SH-SY5Y (cell line): ENCODE measurements around the gene ALG12.

Experiments
- GATA2 ChIP-seq: IDR thresholded peaks from 2 replicates; pipeline ENCODE4 v1.6.1; 2011; ENCODE audit warnings: mild to moderate bottlenecking, low read depth, low read length
- GATA3 ChIP-seq: IDR thresholded peaks from 2 replicates; pipeline ENCODE4 v1.6.1; 2011; ENCODE audit warnings: low read depth, mild to moderate bottlenecking, low read length, moderate library complexity

ALG12 gene

DNA sequence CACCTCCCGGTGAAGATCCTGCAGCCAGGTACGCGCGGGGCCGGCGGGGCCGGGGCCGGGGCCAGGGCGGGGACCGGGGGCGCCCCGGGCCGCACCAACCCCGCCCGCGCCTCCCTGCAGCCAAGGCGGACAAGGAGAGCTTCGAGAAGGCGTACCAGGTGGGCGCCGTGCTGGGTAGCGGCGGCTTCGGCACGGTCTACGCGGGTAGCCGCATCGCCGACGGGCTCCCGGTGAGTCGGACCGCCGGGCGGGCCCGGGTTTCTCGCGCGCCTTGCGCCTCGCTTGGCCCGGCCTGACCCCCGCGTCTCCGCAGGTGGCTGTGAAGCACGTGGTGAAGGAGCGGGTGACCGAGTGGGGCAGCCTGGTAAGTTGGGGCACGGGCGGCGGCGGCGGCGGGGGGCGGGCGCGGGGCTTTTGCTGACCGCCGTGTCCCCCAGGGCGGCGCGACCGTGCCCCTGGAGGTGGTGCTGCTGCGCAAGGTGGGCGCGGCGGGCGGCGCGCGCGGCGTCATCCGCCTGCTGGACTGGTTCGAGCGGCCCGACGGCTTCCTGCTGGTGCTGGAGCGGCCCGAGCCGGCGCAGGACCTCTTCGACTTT is 42.9 kb upstream of the ALG12 start:
- TF ChIP-seq GATA3, result no peak
- no peak for TF ChIP-seq GATA2

DNA sequence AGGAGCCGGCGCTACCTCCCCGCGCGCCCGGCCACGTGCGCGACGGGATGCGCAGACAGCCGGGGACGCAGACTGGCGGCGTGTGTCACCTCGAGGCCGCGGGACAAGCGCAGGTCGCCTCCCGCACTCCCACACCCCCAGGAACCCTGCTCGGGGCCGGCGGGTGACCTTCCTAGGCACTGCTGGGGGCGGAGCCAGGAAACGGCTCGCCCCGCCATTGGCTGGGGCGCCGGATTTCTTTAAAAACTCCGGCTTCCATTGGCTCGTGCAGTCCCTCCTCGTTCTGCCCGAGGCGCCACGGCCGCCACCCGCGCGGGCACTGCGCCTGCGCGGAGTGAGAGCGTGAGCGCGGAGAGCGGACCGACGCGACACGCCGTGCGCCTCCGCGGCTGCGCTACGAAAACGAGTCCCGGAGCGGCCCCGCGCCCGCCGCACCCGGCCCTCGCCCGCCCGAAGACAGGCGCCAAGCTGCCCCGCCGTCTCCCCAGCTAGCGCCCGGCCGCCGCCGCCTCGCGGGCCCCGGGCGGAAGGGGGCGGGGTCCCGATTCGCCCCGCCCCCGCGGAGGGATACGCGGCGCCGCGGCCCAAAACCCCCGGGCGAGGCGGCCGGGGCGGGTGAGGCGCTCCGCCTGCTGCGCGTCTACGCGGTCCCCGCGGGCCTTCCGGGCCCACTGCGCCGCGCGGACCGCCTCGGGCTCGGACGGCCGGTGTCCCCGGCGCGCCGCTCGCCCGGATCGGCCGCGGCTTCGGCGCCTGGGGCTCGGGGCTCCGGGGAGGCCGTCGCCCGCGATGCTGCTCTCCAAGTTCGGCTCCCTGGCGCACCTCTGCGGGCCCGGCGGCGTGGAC is 42.1 kb upstream of the ALG12 start, which contains the start of gene PIM3:
Gene PIM3 (plus strand): TSS at position 614 of the 846 bp plus-strand sequence. CDS start 176 bp downstream, at position 790.
- TF ChIP-seq GATA2 (no peak), GATA3 (no peak)

DNA sequence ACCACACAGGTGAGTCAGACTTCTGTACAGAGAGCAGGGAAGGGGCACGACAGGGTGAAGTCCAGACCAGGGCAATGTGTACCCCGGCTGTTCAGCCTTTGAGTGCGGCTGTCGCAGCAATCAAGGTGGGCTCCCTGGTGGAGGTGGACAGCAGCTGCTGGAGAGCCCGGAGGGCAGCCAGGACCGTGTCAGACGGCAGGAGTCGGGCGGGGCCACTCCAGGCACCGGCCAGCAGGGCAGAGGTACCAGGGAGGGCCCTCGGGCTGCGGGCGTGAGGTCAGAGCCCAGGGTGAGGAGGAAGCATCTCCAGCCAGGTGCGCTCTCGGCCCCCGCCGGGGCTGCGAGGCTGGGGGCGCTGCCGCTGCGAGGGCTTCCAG is 41.5 kb upstream of the ALG12 start:
- TF ChIP-seq GATA3, result no peak
- no peak for TF ChIP-seq GATA2

DNA sequence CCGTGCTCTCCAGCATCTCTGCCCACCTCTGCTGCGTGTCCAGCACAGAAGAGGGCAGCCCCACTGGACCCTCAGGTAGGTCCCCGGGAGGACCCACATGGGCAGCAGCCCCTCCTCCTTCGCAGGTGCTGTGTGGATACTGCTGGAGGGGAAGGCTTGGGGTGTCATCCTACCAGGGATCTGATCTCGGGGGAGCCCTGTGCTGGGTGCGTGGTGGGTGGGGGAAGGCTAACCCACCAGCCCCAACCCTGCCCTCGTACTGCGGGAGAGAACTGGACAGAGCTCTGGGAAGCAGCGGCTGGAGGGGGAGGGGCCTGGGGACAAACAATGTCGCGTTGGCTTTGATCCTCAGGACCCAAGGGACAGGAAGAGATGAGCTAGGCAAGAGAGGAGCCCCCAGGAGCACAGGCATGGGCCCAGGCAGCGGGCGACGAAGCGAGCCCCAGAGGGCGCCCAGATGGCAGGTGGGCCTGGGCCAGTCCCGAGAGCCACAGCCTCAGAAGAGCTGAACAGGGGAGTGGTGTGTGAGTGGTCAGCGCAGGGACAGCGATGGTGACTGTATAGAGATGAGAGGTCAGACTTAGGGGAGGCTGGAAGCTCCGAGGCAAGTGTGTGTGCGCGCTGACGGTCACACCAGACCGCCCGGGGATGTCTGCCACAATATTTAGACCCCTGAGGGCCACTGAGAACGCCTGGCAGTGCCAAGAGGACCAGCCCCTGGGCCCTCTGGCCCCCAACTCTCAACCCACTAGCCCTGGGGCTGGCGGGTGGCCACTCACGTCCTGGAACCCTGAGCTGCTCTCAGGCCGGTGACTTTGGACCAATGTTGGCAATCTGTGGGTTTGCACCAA is 40.9 kb upstream of the ALG12 start:
- TF ChIP-seq GATA3 (no peak), GATA2 (no peak)

DNA sequence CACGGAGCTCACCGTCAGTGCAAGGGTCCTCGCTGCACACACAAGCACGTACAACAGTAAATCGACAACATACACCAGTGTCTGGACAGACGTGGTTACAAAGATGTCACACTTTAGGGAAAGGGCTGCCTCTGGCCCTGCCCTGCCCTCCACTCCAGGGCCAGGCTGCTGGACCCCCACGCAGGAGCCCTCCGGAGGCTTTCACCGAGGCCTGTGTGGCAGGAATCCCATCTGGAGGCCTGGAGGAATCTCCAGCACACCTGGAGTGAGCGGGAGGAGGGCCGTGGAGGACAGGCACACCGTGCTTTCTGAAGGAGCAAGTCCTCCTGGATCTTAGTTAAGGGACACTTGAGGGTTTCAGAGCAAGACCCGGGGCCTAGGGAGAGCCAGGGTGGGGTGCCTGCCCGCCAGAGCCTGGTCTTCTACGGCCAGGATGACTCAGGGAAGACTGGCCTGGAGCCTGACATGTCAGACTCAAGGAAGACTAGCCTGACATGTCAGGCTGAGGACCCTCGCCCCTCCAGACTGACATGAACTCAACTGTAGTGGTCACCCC is 40.2 kb upstream of the ALG12 start:
- TF ChIP-seq GATA2 (no peak), GATA3 (no peak)

DNA sequence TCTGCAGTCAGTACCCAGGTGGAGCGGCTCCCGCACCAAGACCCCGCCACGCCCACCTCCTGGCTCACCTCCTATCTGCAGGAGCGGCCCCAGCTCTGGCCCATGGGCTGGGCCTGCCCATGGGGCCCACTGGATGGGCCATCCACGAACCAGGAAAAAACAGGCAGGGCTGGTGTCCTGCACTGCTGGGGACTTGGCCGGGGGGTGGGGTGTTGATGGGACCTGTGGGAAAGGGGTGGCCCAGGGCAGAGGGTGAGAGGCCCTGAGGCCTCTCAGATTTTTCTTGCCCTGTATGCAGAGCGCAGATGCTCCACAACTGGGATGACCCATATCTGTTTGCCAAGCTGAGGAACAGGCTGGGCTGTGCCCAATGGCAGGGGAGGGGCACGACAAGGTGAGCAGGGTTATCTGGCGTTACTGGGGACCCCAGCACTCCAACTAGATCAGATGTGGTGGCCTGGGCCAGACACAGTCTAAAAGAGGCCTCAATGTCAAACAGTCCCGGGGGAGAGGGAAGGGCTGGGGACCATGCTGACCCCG is 39.7 kb upstream of the ALG12 start:
- TF ChIP-seq GATA3, result no peak
- TF ChIP-seq GATA2, result no peak

DNA sequence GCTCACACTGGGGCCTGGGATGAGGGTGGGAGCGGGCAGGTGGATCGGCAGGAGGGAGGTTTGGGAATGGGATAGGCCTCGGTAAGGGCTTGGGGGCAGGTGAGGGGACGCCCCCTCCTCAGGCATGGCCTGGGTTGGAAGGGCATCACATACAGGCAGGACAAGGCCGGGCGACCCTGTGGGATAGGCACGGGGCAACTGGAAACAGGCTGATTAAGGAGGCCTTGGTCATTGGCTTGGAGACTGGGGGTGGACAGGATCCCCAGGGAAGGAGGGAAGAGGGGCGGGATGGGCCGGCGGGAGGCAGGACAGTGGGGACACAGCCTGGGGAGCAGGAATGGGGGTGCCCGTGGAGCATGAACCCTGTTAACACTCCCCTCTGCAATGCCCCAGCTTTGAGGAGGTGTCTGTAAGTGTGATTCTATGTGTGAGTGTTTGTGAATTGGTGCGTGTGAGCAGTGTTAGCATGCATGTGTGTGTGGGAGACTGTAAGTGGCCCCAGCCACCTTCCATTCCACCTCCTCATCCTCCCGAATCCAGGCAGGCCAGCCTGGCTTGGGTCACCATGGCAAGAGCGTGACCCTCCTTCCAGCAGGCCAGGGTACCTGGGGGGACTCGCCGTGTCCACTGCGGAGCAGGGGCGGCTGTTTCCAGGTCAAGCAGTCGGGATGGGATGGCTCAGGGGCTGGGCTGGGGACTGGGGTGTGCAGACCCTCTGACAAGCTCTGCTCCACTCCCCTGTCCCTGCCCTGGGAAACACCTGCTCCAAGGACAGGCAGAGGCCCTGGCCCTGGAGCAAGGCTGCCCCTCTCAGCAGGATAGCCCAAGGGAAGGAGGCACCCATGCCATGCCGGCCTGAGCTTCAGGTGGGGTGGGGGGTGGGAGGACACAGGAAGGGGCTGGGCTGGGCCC is 38.9 kb upstream of the ALG12 start:
- TF ChIP-seq GATA2 (no peak), GATA3 (no peak)

DNA sequence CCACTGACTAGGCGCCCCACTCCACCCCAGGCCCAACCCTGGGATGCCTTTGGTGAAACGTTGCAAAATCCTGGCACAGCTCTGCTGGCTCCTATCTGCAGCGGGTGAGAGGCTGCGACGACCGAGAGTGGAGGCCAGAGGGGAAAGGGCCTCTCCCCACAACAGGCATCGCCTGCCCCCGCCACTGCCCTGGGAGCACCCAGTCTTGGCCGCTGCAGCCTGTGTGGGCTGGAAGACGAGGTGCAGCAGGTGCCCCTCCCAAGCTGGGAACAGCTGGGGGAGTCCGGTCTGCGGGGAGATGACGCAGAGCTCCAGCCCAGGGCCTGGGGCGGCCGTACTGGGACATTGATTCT is 38.2 kb upstream of the ALG12 start:
- TF ChIP-seq GATA3 (no peak), GATA2 (no peak)

DNA sequence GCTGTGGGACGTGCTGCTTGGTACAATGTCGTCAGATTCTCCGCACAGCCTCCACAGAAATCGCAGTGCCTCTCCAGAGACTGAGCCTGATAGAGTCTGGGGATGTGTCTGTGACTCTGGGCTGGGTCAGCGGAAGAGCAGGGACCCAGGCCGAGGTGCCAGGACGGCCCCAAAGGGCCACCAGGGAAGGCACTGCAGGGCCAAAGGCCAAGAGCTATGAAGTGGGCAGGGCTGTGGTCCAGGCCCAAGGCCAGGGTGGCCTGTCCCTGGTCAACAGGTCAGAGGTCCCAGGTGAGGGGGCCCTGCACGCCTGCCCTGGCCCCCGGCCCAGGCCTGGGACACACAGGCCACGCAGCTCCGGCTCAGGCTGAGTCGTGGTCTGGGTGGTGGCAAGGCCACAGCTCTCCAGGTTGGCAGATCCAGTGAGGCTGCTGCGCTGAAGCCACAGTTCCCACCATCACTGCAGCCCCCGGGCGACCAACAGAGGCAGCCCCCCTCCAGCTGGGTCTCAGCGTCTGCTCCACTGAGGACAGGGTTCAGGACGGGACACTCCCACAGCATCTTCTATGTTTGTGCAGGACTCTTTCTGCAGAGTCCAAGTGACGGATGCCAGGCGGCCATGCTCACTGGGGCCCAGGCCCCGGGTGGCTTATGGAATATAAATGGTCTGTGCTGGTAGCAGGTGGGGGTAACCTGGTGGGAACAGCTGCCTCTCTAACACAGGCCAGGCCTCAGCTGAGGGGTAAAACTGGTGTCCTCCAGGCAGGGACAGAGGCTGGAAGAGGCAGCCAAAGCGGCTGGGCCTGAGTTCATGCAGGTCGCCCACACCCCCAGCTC is 37.6 kb upstream of the ALG12 start:
- no peak for TF ChIP-seq GATA2
- TF ChIP-seq GATA3, result no peak

DNA sequence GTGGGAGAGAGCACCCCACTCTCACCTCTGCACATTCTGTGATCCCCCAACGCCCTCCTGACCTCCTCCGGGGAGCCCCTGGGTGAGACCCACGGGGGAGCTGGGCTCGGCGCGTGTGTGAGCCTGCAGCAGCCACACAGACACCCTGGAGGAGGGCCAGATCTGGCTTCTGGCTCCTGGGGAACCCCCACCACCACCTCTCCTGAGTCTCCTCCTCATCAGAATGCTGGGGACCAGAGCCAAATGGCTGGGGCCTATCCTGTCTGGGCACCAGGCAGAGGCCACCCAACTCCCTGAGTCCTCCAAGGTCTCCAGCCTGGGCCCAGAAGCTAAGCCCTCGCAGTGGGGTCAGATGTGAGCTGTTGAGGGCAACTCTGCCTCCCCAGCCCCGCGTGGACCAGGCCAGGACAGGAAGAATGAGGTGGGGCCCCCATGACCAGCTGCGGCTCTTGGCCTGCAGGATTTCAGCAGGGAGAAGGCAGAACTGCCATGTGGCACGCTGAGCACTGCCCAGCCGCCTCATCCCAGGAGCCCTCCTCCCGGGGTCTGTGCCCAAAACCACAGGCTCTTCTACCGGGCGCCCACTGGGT is 36.8 kb upstream of the ALG12 start:
- TF ChIP-seq GATA2 (no peak), GATA3 (no peak)

DNA sequence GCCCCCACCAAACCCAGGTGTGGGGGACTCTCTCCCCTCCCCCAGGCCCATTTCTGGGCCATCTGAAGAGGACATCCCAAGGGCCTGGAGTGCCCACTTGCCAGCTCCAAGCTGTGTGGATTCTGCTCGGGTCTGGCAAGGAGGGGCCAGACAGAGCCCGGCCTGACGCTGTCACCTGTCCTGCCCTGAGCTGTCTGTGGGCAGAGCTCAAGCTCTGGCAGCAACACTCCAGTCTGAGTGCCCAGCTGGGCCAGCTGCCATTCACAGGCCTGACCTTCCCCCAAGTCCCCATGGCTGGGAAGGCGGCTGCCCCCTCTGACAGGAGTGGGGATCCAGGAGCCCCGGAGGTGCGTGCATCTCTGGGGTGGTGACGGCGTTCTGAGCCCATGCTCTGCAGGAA is 36.1 kb upstream of the ALG12 start:
- TF ChIP-seq GATA3 (no peak), GATA2 (no peak)
